K562 (cell line): ENCODE measurements around the gene FCHSD1. TPM values are rescaled to one million over a fixed set of nuclear protein-coding genes. Genes with fewer than 3 reads are reported as not detected.

Experiments used
- ARID2 ChIP-seq: fragments of 450-650 bp; IDR thresholded peaks from 2 replicates; pipeline ENCODE4 v1.6.1; 2017; ENCODE audit warnings: antibody characterized with exemption, mild to moderate bottlenecking
- BRD9 ChIP-seq: fragments of 450-650 bp; IDR thresholded peaks from 2 replicates; pipeline ENCODE4 v1.6.1; 2018; ENCODE audit warnings: low read depth; ENCODE audit not compliant: partially characterized antibody
- ESRRA ChIP-seq: fragments of 450-650 bp; IDR thresholded peaks from 2 replicates; pipeline ENCODE4 v1.6.1; 2014; ENCODE audit warnings: low read depth, mild to moderate bottlenecking, moderate library complexity, borderline replicate concordance
- ESRRB ChIP-seq: fragments of 250-450 bp; sonication (Bioruptor Pico); IDR thresholded peaks from 2 replicates; pipeline ENCODE4 v1.5.0; 2020; ENCODE audit warnings: mild to moderate bottlenecking, moderate library complexity, borderline replicate concordance
- FOXM1 ChIP-seq, 2 experiments: fragments of 450-650 bp in 1 of 2; sonication (generic) in 1 of 2; formaldehyde crosslinking in 1 of 2; IDR thresholded peaks; 2 replicates each; pipeline versions ENCODE4 v1.6.1 to v1.9.0; 2017 to 2022; ENCODE audit warnings: low read depth in 2 of 2, mild to moderate bottlenecking in 2 of 2, missing genetic modification reagents in 1 of 2, moderate library complexity in 1 of 2
- GTF2E2 ChIP-seq: fragments of 200-800 bp; sonication (Bioruptor generic); IDR thresholded peaks from 2 replicates; pipeline ENCODE4 v1.6.1; 2016; ENCODE audit warnings: missing genetic modification characterization, missing compliant biosample characterization
- IRF2 ChIP-seq: sonication (generic); formaldehyde crosslinking; IDR thresholded peaks from 2 replicates; pipeline ENCODE4 v1.8.1; 2022; ENCODE audit warnings: mild to moderate bottlenecking, missing genetic modification reagents
- JUND ChIP-seq, 2 experiments: IDR thresholded peaks; 2 replicates in 1 of 2; 3 replicates in 1 of 2; pipeline ENCODE4 v1.6.1; 2011; ENCODE audit warnings: borderline replicate concordance in 2 of 2, low read depth in 2 of 2, low read length in 2 of 2, improper control_type of control experiment in 1 of 2, missing biosample characterization in 1 of 2, missing genetic modification characterization in 1 of 2, missing genetic modification reagents in 1 of 2
- NCOR1 ChIP-seq: fragments of 450-650 bp; IDR thresholded peaks from 2 replicates; pipeline ENCODE4 v1.6.1; 2016; ENCODE audit warnings: mild to moderate bottlenecking, moderate library complexity
- PCBP2 ChIP-seq: fragments of 200-400 bp; formaldehyde crosslinking; IDR thresholded peaks from 2 replicates; pipeline ENCODE4 v1.6.1; 2018; ENCODE audit warnings: low read length, low read depth, mild to moderate bottlenecking, moderate library complexity; ENCODE audit not compliant: poor library complexity, severe bottlenecking
- PHB2 ChIP-seq: fragments of 450-650 bp; IDR thresholded peaks from 2 replicates; pipeline ENCODE4 v1.6.1; 2017; ENCODE audit warnings: low read depth
- RAD21 ChIP-seq, 2 experiments: fragments of 250-450 bp in 1 of 2; fragments of 450-650 bp in 1 of 2; sonication (Bioruptor Pico) in 1 of 2; formaldehyde crosslinking in 1 of 2; IDR thresholded peaks in 1 of 2; conservative IDR thresholded peaks in 1 of 2; 2 replicates each; pipeline versions ENCODE4 v1.4.0 to v1.8.0; 2020 to 2022; ENCODE audit warnings: mild to moderate bottlenecking in 2 of 2, moderate library complexity in 1 of 2
- RCOR1 ChIP-seq, 2 experiments: IDR thresholded peaks; 2 replicates each; pipeline ENCODE4 v1.6.1; 2012; ENCODE audit warnings: low read depth in 2 of 2, low read length in 2 of 2, borderline replicate concordance in 1 of 2, improper control_type of control experiment in 1 of 2
- SIN3A ChIP-seq, 2 experiments: fragments of 150-350 bp in 1 of 2; IDR thresholded peaks; 2 replicates each; pipeline ENCODE4 v1.6.1; 2011 to 2016; ENCODE audit warnings: borderline replicate concordance in 2 of 2, low read depth in 2 of 2, low read length in 2 of 2, mild to moderate bottlenecking in 2 of 2, moderate library complexity in 2 of 2; ENCODE audit not compliant: control insufficient read depth in 1 of 2
- ZC3H11A ChIP-seq: IDR thresholded peaks from 2 replicates; pipeline ENCODE4 v1.6.1; 2012; ENCODE audit warnings: low read depth, low read length, improper control_type of control experiment
- ZNF12 ChIP-seq: sonication (generic); formaldehyde crosslinking; IDR thresholded peaks from 2 replicates; pipeline ENCODE4 v1.4.0; 2020; ENCODE audit warnings: mild to moderate bottlenecking, missing genetic modification reagents
- ZNF133 ChIP-seq: fragments of 250-450 bp; sonication (Bioruptor Pico); IDR thresholded peaks from 2 replicates; pipeline ENCODE4 v1.4.0; 2020; ENCODE audit warnings: mild to moderate bottlenecking
- ZNF232 ChIP-seq: sonication (generic); formaldehyde crosslinking; IDR thresholded peaks from 2 replicates; pipeline ENCODE4 v1.8.0; 2022; ENCODE audit warnings: mild to moderate bottlenecking, missing genetic modification reagents
- ZNF280A ChIP-seq: fragments of 450-650 bp; IDR thresholded peaks from 2 replicates; pipeline ENCODE4 v1.6.1; 2018; ENCODE audit warnings: mild to moderate bottlenecking, low read depth; ENCODE audit not compliant: partially characterized antibody
- ZNF384 ChIP-seq: IDR thresholded peaks from 2 replicates; pipeline ENCODE4 v1.6.1; 2012; ENCODE audit warnings: low read depth, low read length, improper control_type of control experiment
- ZNF511 ChIP-seq: sonication (generic); formaldehyde crosslinking; IDR thresholded peaks from 2 replicates; pipeline ENCODE4 v1.8.0; 2022; ENCODE audit warnings: mild to moderate bottlenecking, missing genetic modification reagents
- ZNF639 ChIP-seq, 2 experiments: fragments of 200-800 bp in 1 of 2; sonication (Bioruptor generic) in 1 of 2; sonication (generic) in 1 of 2; formaldehyde crosslinking in 1 of 2; IDR thresholded peaks in 1 of 2; conservative IDR thresholded peaks in 1 of 2; 2 replicates each; pipeline versions ENCODE4 v1.5.0 to v1.6.1; 2016 to 2020; ENCODE audit warnings: missing compliant biosample characterization in 1 of 2, missing genetic modification characterization in 1 of 2, missing genetic modification reagents in 1 of 2
- ZNF785 ChIP-seq: fragments of 250-450 bp; sonication (Bioruptor Pico); IDR thresholded peaks from 2 replicates; pipeline ENCODE4 v1.4.0; 2020; ENCODE audit warnings: mild to moderate bottlenecking
- polyA plus RNA-seq, 8 experiments: library from polyadenylated mRNA; depleted of rRNA in 4 of 8; stranded (reverse) in 5 of 8; unstranded in 3 of 8; fragments of >200 nt; fragmentation: Nextera tagmentation in 2 of 8; fragmentation: Illumina TruSeq in 1 of 8; extraction: Ambion mirVana in 2 of 8; extraction: Trizol in 1 of 8; gene quantifications; 2 replicates each; pipeline versions ENCODE4 v1.2.1 to v1.2.3, GENCODE V29; 2011 to 2014; ENCODE audit warnings: inconsistent platforms in 1 of 8, missing spikeins in 1 of 8
- total RNA-seq, 7 experiments: library from RNA; depleted of rRNA in 6 of 7; stranded (reverse); fragments of >200 nt in 6 of 7; fragmentation: Illumina TruSeq in 2 of 7; extraction: Trizol in 2 of 7; gene quantifications; 2 replicates each; pipeline versions ENCODE4 v1.2.1 to v1.2.3, GENCODE V29; 2011 to 2021; ENCODE audit warnings: low replicate concordance in 1 of 7

The FCHSD1 gene
- total and polyA plus RNA-seq, 9 of the 15 experiments (the other 6 are each of a cell fraction or from before 2014, with no cell fraction given) = 0.35 to 37.5 (median 13.6) TPM

- TF ChIP-seq NCOR1 = peak; percentile 8; the same call in 1 of the 2 replicates
- 0 out of 2 replicates have a peak, but pooled peaks have one; percentile 55 for TF ChIP-seq ZC3H11A
- peak in 1 of 2 experiments; percentile 52; a peak in 1 of 4 replicates for TF ChIP-seq RCOR1 (IDR thresholded peaks at IDR 0.05; ENCODE audit: borderline replicate concordance in 1 of 2, low read depth in 2 of 2, low read length in 2 of 2)
- TF ChIP-seq ZNF384 = peak; percentile 24; the same call in 1 of the 2 replicates
- no peak for TF ChIP-seq ZNF232 (CRISPR knock-in tag)
- peak; percentile 74 for TF ChIP-seq BRD9
- no peak for TF ChIP-seq GTF2E2
- TF ChIP-seq ARID2 = no peak
- no peak for TF ChIP-seq ESRRA
- TF ChIP-seq ZNF785 = no peak
- TF ChIP-seq IRF2 (CRISPR knock-in tag) = no peak
- no peak for TF ChIP-seq PCBP2
- no peak for TF ChIP-seq ZNF133 (CRISPR knock-in tag)
- TF ChIP-seq FOXM1 (IDR thresholded peaks at IDR 0.05; ENCODE audit: low read depth) = no peak
- TF ChIP-seq FOXM1 (CRISPR knock-in tag; IDR thresholded peaks at IDR 0.05; ENCODE audit: low read depth) = no peak
- TF ChIP-seq RAD21 (CRISPR knock-in tag; conservative IDR thresholded peaks at IDR 0.05 in 1 of 2, IDR thresholded peaks at IDR 0.05 in 1 of 2) = no peak
- TF ChIP-seq ZNF280A = no peak
- TF ChIP-seq ESRRB (CRISPR knock-in tag) = no peak
- TF ChIP-seq JUND (IDR thresholded peaks at IDR 0.05; ENCODE audit: borderline replicate concordance, low read depth, low read length) = peak; percentile 54; the same call in 1 of the 2 replicates
- no peak; the same call in 2 of the 3 replicates for TF ChIP-seq JUND (tag; IDR thresholded peaks at IDR 0.05; ENCODE audit: borderline replicate concordance, low read depth, low read length)
- TF ChIP-seq ZNF511 (CRISPR knock-in tag) = no peak
- no peak; a peak in 1 of 4 replicates for TF ChIP-seq ZNF639 (CRISPR knock-in tag; conservative IDR thresholded peaks at IDR 0.05 in 1 of 2, IDR thresholded peaks at IDR 0.05 in 1 of 2)
- TF ChIP-seq PHB2 = no peak
- TF ChIP-seq SIN3A (IDR thresholded peaks at IDR 0.05; ENCODE audit: borderline replicate concordance in 2 of 2, control insufficient read depth in 1 of 2, low read depth in 2 of 2, low read length in 2 of 2) = peak; percentile 2 to 18; a peak in 1 of 4 replicates
- TF ChIP-seq ZNF12 = no peak
Observed at GRCh38 chr5:141618030-141618803, 33.0 kb downstream of the FCHSD1 start (continued).
